ENCODE results near the gene RB1. TPM values are rescaled to one million over a fixed set of nuclear protein-coding genes. Genes with fewer than 3 reads are reported as not detected.

The RB1 gene
- total and polyA plus RNA-seq, 9 of the 15 experiments (the other 6 are each of a cell fraction or from before 2014, with no cell fraction given): 5.0 to 23.8 (median 17.9) TPM

GRCh38 chr13:48431987-48432615, 128.6 kb downstream of the RB1 start (continued):
- TF ChIP-seq HOMEZ (CRISPR knock-in tag; IDR thresholded peaks at IDR 0.05): no peak

GRCh38 chr13:48434200-48434599, 130.6 kb downstream of the RB1 start:
- TF ChIP-seq C11orf30 (IDR thresholded peaks at IDR 0.05; ENCODE audit: low read depth) (peak; percentile 68; the same call in 1 of the 2 replicates), MAFG (tag; conservative IDR thresholded peaks at IDR 0.05) (peak; percentile 45; the same call in 1 of the 2 replicates), MAFK (IDR thresholded peaks at IDR 0.05; ENCODE audit: low read length) (peak; percentile 88), MAFF (IDR thresholded peaks at IDR 0.05; ENCODE audit: low read length) (peak; percentile 83), ZNF316 (IDR thresholded peaks at IDR 0.05) (peak; percentile 83), TCFL5 (CRISPR knock-in tag; conservative IDR thresholded peaks at IDR 0.05) (no peak), ZNF146 (CRISPR knock-in tag; IDR thresholded peaks at IDR 0.05; ENCODE audit: unreplicated experiment) (no peak)
- in situ Hi-C loops (cut with MboI): no loop called here
- H3K9ac ChIP-seq (ENCODE audit: insufficient read depth in 1 of 2, low read depth in 2 of 2, low read length in 2 of 2): no peak overlapping the region
- ATAC-seq: no peak
- BruUV-seq (replicated peaks): no TSS peak
- no peaks in the 10 kb centered on the region for H3K9me3 ChIP-seq (replicated peaks; ENCODE audit: control insufficient read depth, insufficient read depth, low read depth, low read length)
- H3K4me1 ChIP-seq (replicated peaks in 1 of 2; ENCODE audit: control insufficient read depth in 2 of 2, insufficient read depth in 2 of 2, low read length in 2 of 2): no peaks in the 10 kb centered on the region
- no peak overlapping the region for H2AFZ ChIP-seq (ENCODE audit: low read depth, low read length)
- H4K20me1 ChIP-seq (replicated peaks; ENCODE audit: control insufficient read depth, insufficient read depth, low read length): no peaks in the 10 kb centered on the region
- H3K4me3 ChIP-seq: no peak overlapping the region
- intact Hi-C loops (cut with micrococcal nuclease): no loop called here
- H3K79me2 ChIP-seq (ENCODE audit: control insufficient read depth, insufficient read depth, low read length): no peaks in the 10 kb centered on the region
- H3K27ac ChIP-seq (ENCODE audit: extremely low read depth, low read depth, low read length): no peak overlapping the region
- H3K36me3 ChIP-seq (ENCODE audit: control insufficient read depth, insufficient read depth, low read length): no peaks in the 10 kb centered on the region
- H3K4me2 ChIP-seq (ENCODE audit: insufficient read depth, low read length): no peak overlapping the region
- WGBS (ENCODE audit: insufficient coverage, low coverage, missing lambda C conversion rate): 69% methylated on average over 3 of the region's 3 CpGs
- ChIA-PET POLR2A (no interaction called here), CTCF (ENCODE audit: low intra/inter-chr PET ratio) (no interaction called here)
- no peak for FAIRE-seq
- no peak for DNase-seq (ENCODE audit: extremely low read depth in 1 of 4, low spot score in 3 of 4)
- H3K27me3 ChIP-seq (ENCODE audit: control insufficient read depth in 2 of 2, insufficient read depth in 2 of 2, low read length in 2 of 2): no peaks in the 10 kb centered on the region
- H3K9me1 ChIP-seq (ENCODE audit: control insufficient read depth, insufficient read depth, low read length): no peaks in the 10 kb centered on the region

All from K562 (cell line).